Right hindlimb (tissue), 1 donor: ENCODE data around the gene ADAP1.
"Not testable (repeated sequence)": the region's sequence is repeated elsewhere in the genome, so short reads cannot be mapped to it uniquely, and the experiment has no call there.

Experiments used
- DNase-seq: peaks from one replicate; pipeline ENCODE4 v3.0.0-alpha.2; 2018

Gene ADAP1

GRCh38 chr7:974172-974571 lies 19.7 kb upstream of the ADAP1 start:
- DNase-seq: no peak

- DNase-seq: no peak
Measured at GRCh38 chr7:973312-973711, 18.8 kb upstream of the ADAP1 start.

- DNase-seq: no peak
Measured at GRCh38 chr7:972676-973309, 18.3 kb upstream of the ADAP1 start.

GRCh38 chr7:972110-972509 lies 17.6 kb upstream of the ADAP1 start:
- DNase-seq: no peak

- no peak for DNase-seq
Measured at GRCh38 chr7:970744-971143, 16.3 kb upstream of the ADAP1 start.

- DNase-seq: no peak
Measured at GRCh38 chr7:969403-969802, 14.9 kb upstream of the ADAP1 start.

GRCh38 chr7:968205-969105 lies 14.0 kb upstream of the ADAP1 start:
- DNase-seq: peak; percentile 23

- peak; percentile 13 for DNase-seq
Measured at GRCh38 chr7:967361-968082, 13.0 kb upstream of the ADAP1 start.

GRCh38 chr7:966291-967069 lies 12.0 kb upstream of the ADAP1 start:
- peak; percentile 23 for DNase-seq

GRCh38 chr7:964401-965231 lies 10.1 kb upstream of the ADAP1 start:
- peak; percentile 52 for DNase-seq

GRCh38 chr7:963236-964078 lies 9.0 kb upstream of the ADAP1 start:
- peak; percentile 24 for DNase-seq

GRCh38 chr7:962401-963081 lies 8.1 kb upstream of the ADAP1 start:
- DNase-seq: peak; percentile 19

GRCh38 chr7:961546-962400 lies 7.3 kb upstream of the ADAP1 start:
- DNase-seq: no peak

GRCh38 chr7:960972-961371 lies 6.5 kb upstream of the ADAP1 start:
- DNase-seq: not testable (repeated sequence)

GRCh38 chr7:960269-960871 lies 5.9 kb upstream of the ADAP1 start:
- DNase-seq: no peak

- DNase-seq: not testable (repeated sequence)
Measured at GRCh38 chr7:959740-960139, 5.3 kb upstream of the ADAP1 start.

- peak; percentile 24 for DNase-seq
Measured at GRCh38 chr7:959271-959670, 4.8 kb upstream of the ADAP1 start.
